Panc1 (cell line): ENCODE results near the gene SND1. TPM values are rescaled to one million over a fixed set of nuclear protein-coding genes. Genes with fewer than 3 reads are reported as not detected.

Experiments
- ATAC-seq: fragments of 200-7000 bp; cut with Tn5 transposase; 2 replicates; pipeline ENCODE4 v1.9.1; 2020; ENCODE audit warnings: mild to moderate bottlenecking, moderate library complexity
- BruUV-seq: library from RNA; stranded (reverse); fragments of 400-500 nt; replicated peaks from 2 replicates; lab custom pipeline; 2021; lab: Mats Ljungman, UMichigan
- CTCF ChIA-PET: fragments of 300-600 bp; sonication (Branson Sonifier 250); formaldehyde crosslinking; loops from one replicate; lab custom pipeline; 2022; ENCODE audit warnings: antibody characterized with exemption; lab: Charles Lee
- POLR2A ChIA-PET: fragments of 300-600 bp; sonication (Branson Sonifier 250); formaldehyde crosslinking; loops from one replicate; lab custom pipeline; 2022; ENCODE audit warnings: antibody characterized with exemption; lab: Charles Lee
- DNase-seq: peaks from one replicate; pipeline ENCODE4 v3.0.0-alpha.2; 2010; ENCODE audit warnings: low read depth, low spot score
- H3K27ac ChIP-seq: 2 replicates; pipeline ENCODE4 v1.5.1; 2011; ENCODE audit warnings: mild to moderate bottlenecking, low read length, inconsistent platforms
- H3K27me3 ChIP-seq: fragments of 200-500 bp; sonication (Bioruptor generic); 2 replicates; pipeline ENCODE4 v1.6.0; 2014; ENCODE audit warnings: low read length, inconsistent platforms; ENCODE audit not compliant: control insufficient read depth, insufficient read depth
- H3K36me3 ChIP-seq: fragments of 200-500 bp; sonication (Bioruptor generic); 2 replicates; pipeline ENCODE4 v1.5.1; 2014; ENCODE audit warnings: inconsistent platforms, mild to moderate bottlenecking, low read length, moderate library complexity; ENCODE audit not compliant: control insufficient read depth, insufficient read depth
- H3K4me1 ChIP-seq: 2 replicates; pipeline ENCODE4 v1.5.1; 2011; ENCODE audit warnings: inconsistent platforms, mild to moderate bottlenecking, low read length, moderate library complexity; ENCODE audit not compliant: control insufficient read depth, insufficient read depth
- H3K4me3 ChIP-seq, 2 experiments: 2 replicates each; pipeline ENCODE4 v1.5.1; 2011 to 2012; ENCODE audit warnings: low read depth in 2 of 2, low read length in 2 of 2, mild to moderate bottlenecking in 2 of 2, inconsistent platforms in 1 of 2, moderate library complexity in 1 of 2
- H3K9me3 ChIP-seq: fragments of 200-500 bp; sonication (Bioruptor generic); 2 replicates; pipeline ENCODE4 v1.5.1; 2014; ENCODE audit warnings: low read depth, mild to moderate bottlenecking, inconsistent platforms, low read length, moderate library complexity; ENCODE audit not compliant: control insufficient read depth, insufficient read depth
- CTCF ChIP-seq: fragments of 450-650 bp; IDR thresholded peaks from 2 replicates; pipeline ENCODE4 v1.5.1; 2017; ENCODE audit warnings: mild to moderate bottlenecking
- POLR2AphosphoS5 ChIP-seq: IDR thresholded peaks from 2 replicates; pipeline ENCODE4 v1.6.1; 2012; ENCODE audit warnings: mild to moderate bottlenecking, low read depth, low read length, moderate library complexity
- REST ChIP-seq, 2 experiments: IDR thresholded peaks; 2 replicates each; pipeline ENCODE4 v1.6.1; 2011 to 2012; ENCODE audit warnings: low read depth in 2 of 2, control low read depth in 1 of 2, low read length in 1 of 2, mild to moderate bottlenecking in 1 of 2, moderate library complexity in 1 of 2; ENCODE audit not compliant: insufficient read depth in 1 of 2
- SIN3A ChIP-seq: IDR thresholded peaks from 2 replicates; pipeline ENCODE4 v1.6.1; 2012; ENCODE audit warnings: low read depth, mild to moderate bottlenecking, low read length, moderate library complexity, borderline replicate concordance; ENCODE audit not compliant: insufficient read depth
- TCF7L2 ChIP-seq: IDR thresholded peaks from 2 replicates; pipeline ENCODE4 v1.6.1; 2011; ENCODE audit warnings: mild to moderate bottlenecking, low read depth, low read length, inconsistent platforms
- in situ Hi-C: cut with HindIII; loops from 2 replicates; pipeline ENCODE4 v1.10.0; 2016; ENCODE audit warnings: low sequenced_read_pairs, low pct_unique_long_range_greater_than_20kb
- intact Hi-C: fragments of 100-400 bp; cut with micrococcal nuclease; formaldehyde crosslinking; loops from one replicate; pipeline ENCODE4 v1.10.0; 2022; ENCODE audit not compliant: unreplicated experiment
- total RNA-seq: library from RNA; stranded (reverse); gene quantifications from one replicate; pipeline ENCODE4 v1.2.1, GENCODE V29; 2021; ENCODE audit not compliant: unreplicated experiment

The SND1 gene
- total RNA-seq, 1 experiment from 2014 or later: 176 TPM

GRCh38 chr7:127667759-127668530 lies 16.0 kb downstream of the SND1 start:
- peaks cover 23% of the 10 kb centered on the region for H3K4me1 ChIP-seq
- ChIA-PET POLR2A (no interaction called here), CTCF (no interaction called here)
- H3K9me3 ChIP-seq: no peaks in the 10 kb centered on the region
- no peaks in the 10 kb centered on the region for H3K27me3 ChIP-seq
- ATAC-seq (no peak), DNase-seq (no peak)
- no peak overlapping the region for H3K4me3 ChIP-seq
- BruUV-seq: no TSS peak
- intact Hi-C loops: no loop called here
- TF ChIP-seq CTCF (no peak), POLR2AphosphoS5 (no peak), TCF7L2 (no peak), REST (IDR thresholded peaks at IDR 0.05; ENCODE audit: insufficient read depth in 1 of 2, low read depth in 2 of 2, low read length in 1 of 2) (no peak), SIN3A (no peak)
- H3K36me3 ChIP-seq: no peaks in the 10 kb centered on the region
- H3K27ac ChIP-seq: peak overlapping the region; percentile 18; the same call in 1 of the 2 replicates
- in situ Hi-C loops: no loop called here

GRCh38 chr7:127671341-127671740 lies 19.3 kb downstream of the SND1 start:
- no peak for DNase-seq
- peaks cover 16% of the 10 kb centered on the region for H3K4me1 ChIP-seq
- BruUV-seq: no TSS peak
- no peaks in the 10 kb centered on the region for H3K27me3 ChIP-seq
- intact Hi-C loops (no loop called here), in situ Hi-C loops (no loop called here)
- H3K9me3 ChIP-seq: no peaks in the 10 kb centered on the region
- ChIA-PET CTCF (no interaction called here), POLR2A (no interaction called here)
- H3K36me3 ChIP-seq: no peaks in the 10 kb centered on the region
- TF ChIP-seq TCF7L2 (no peak), REST (IDR thresholded peaks at IDR 0.05; ENCODE audit: insufficient read depth in 1 of 2, low read depth in 2 of 2, low read length in 1 of 2) (no peak), POLR2AphosphoS5 (no peak), CTCF (no peak), SIN3A (no peak)
- H3K4me3 ChIP-seq: no peak overlapping the region
- no peak for ATAC-seq
- H3K27ac ChIP-seq: no peak overlapping the region
